GM23338 (cell line): ENCODE data around the gene ADCY4. TPM values are rescaled to one million over a fixed set of nuclear protein-coding genes. Genes with fewer than 3 reads are reported as not detected.

ENCODE experiments used
- ATAC-seq: fragments of 200-7000 bp; cut with Tn5 transposase; 3 replicates; pipeline ENCODE4 v1.9.1; 2020
- DNase-seq: peaks from one replicate; pipeline ENCODE4 v3.0.0-alpha.2; 2015; ENCODE audit warnings: low spot score
- H2AFZ ChIP-seq: fragments of 200-600 bp; sonication (generic); 2 replicates; pipeline ENCODE4 v1.8.0; 2016; ENCODE audit warnings: antibody characterized with exemption, mild to moderate bottlenecking, moderate library complexity
- H3F3A ChIP-seq: fragments of 200-600 bp; sonication (generic); replicated peaks from 2 replicates; pipeline ENCODE4 v1.8.0; 2017; ENCODE audit warnings: antibody characterized with exemption, mixed run types, low read depth
- H3K27ac ChIP-seq: fragments of 200-600 bp; sonication (generic); 2 replicates; pipeline ENCODE4 v1.6.1; 2016; ENCODE audit warnings: low read depth
- H3K27me3 ChIP-seq: fragments of 200-600 bp; sonication (generic); 2 replicates; pipeline ENCODE4 v1.8.0; 2016; ENCODE audit warnings: mild to moderate bottlenecking, mixed run types, moderate library complexity; ENCODE audit not compliant: insufficient read depth
- H3K36me3 ChIP-seq: fragments of 200-600 bp; sonication (generic); 2 replicates; pipeline ENCODE4 v1.8.0; 2016; ENCODE audit warnings: mild to moderate bottlenecking; ENCODE audit not compliant: insufficient read depth
- H3K4me1 ChIP-seq: fragments of 200-600 bp; sonication (generic); 2 replicates; pipeline ENCODE4 v1.8.0; 2016; ENCODE audit warnings: mild to moderate bottlenecking, moderate library complexity; ENCODE audit not compliant: insufficient read depth
- H3K4me2 ChIP-seq: fragments of 200-600 bp; sonication (generic); 2 replicates; pipeline ENCODE4 v1.7.1; 2017; ENCODE audit warnings: mixed run types
- H3K4me3 ChIP-seq: fragments of 200-600 bp; sonication (generic); 2 replicates; pipeline ENCODE4 v1.6.1; 2016; ENCODE audit warnings: mixed run types
- H3K79me2 ChIP-seq: fragments of 200-600 bp; sonication (generic); replicated peaks from 2 replicates; pipeline ENCODE4 v1.8.0; 2017; ENCODE audit warnings: mild to moderate bottlenecking; ENCODE audit not compliant: insufficient read depth
- H3K9me2 ChIP-seq: fragments of 200-600 bp; sonication (generic); 2 replicates; pipeline ENCODE4 v1.8.0; 2017; ENCODE audit not compliant: insufficient read depth
- H4K20me1 ChIP-seq: fragments of 200-600 bp; sonication (generic); replicated peaks from 2 replicates; pipeline ENCODE4 v1.8.0; 2017; ENCODE audit warnings: mild to moderate bottlenecking; ENCODE audit not compliant: insufficient read depth
- H3K27ac Mint-ChIP-seq: 2 replicates; pipeline ENCODE4 v1.8.0; 2020; ENCODE audit warnings: inconsistent platforms, mild to moderate bottlenecking, moderate library complexity, mixed read lengths
- H3K27me3 Mint-ChIP-seq: 3 replicates; pipeline ENCODE4 v1.8.0; 2022; ENCODE audit warnings: low read depth, mild to moderate bottlenecking, moderate library complexity, mixed read lengths, inconsistent platforms; ENCODE audit not compliant: insufficient read depth, poor library complexity
- H3K36me3 Mint-ChIP-seq: 3 replicates; pipeline ENCODE4 v1.8.0; 2021; ENCODE audit warnings: low read depth, mild to moderate bottlenecking, inconsistent platforms, moderate library complexity, mixed read lengths
- H3K4me1 Mint-ChIP-seq: 3 replicates; pipeline ENCODE4 v1.8.0; 2020; ENCODE audit warnings: mild to moderate bottlenecking, inconsistent platforms, mixed read lengths
- H3K4me3 Mint-ChIP-seq: 3 replicates; pipeline ENCODE4 v1.8.0; 2021; ENCODE audit warnings: moderate library complexity, mild to moderate bottlenecking, inconsistent platforms, mixed read lengths
- H3K9me3 Mint-ChIP-seq: 3 replicates; pipeline ENCODE4 v1.8.0; 2020; ENCODE audit warnings: moderate library complexity, mild to moderate bottlenecking, inconsistent platforms, mixed read lengths
- CREB1 ChIP-seq: fragments of 250-450 bp; sonication (Bioruptor Pico); IDR thresholded peaks from 2 replicates; pipeline ENCODE4 v1.5.0; 2020; ENCODE audit warnings: low read depth, mild to moderate bottlenecking, moderate library complexity
- CTCF ChIP-seq, 2 experiments: fragments of 200-600 bp in 1 of 2; sonication (generic) in 1 of 2; conservative IDR thresholded peaks; 2 replicates each; pipeline versions ENCODE4 v1.5.1 to v1.6.1; 2016 to 2017; ENCODE audit warnings: antibody characterized with exemption in 2 of 2, low read depth in 2 of 2, mild to moderate bottlenecking in 2 of 2, moderate library complexity in 1 of 2
- ETS1 ChIP-seq: IDR thresholded peaks from 2 replicates; pipeline ENCODE4 v1.6.1; 2016; ENCODE audit warnings: antibody characterized with exemption
- EZH2 ChIP-seq: fragments of 200-600 bp; sonication (generic); IDR thresholded peaks from one replicate; pipeline ENCODE4 v1.8.0; 2017; ENCODE audit warnings: antibody characterized with exemption, mild to moderate bottlenecking, low read depth; ENCODE audit not compliant: unreplicated experiment
- EZH2phosphoT487 ChIP-seq: fragments of 200-600 bp; sonication (generic); IDR thresholded peaks from one replicate; pipeline ENCODE4 v1.8.1; 2018; ENCODE audit warnings: antibody characterized with exemption; ENCODE audit not compliant: unreplicated experiment
- JUNB ChIP-seq: IDR thresholded peaks from one replicate; pipeline ENCODE4 v1.6.1; 2016; ENCODE audit warnings: antibody characterized with exemption; ENCODE audit not compliant: unreplicated experiment
- NANOG ChIP-seq: IDR thresholded peaks from 2 replicates; pipeline ENCODE4 v1.6.1; 2016; ENCODE audit warnings: antibody characterized with exemption, borderline replicate concordance
- POLR2AphosphoS5 ChIP-seq: IDR thresholded peaks from 2 replicates; pipeline ENCODE4 v1.6.1; 2016; ENCODE audit warnings: antibody characterized with exemption, low read depth
- REST ChIP-seq: IDR thresholded peaks from one replicate; pipeline ENCODE4 v1.6.1; 2018; ENCODE audit warnings: antibody characterized with exemption; ENCODE audit not compliant: unreplicated experiment
- STAT1 ChIP-seq: IDR thresholded peaks from one replicate; pipeline ENCODE4 v1.6.1; 2016; ENCODE audit warnings: antibody characterized with exemption; ENCODE audit not compliant: unreplicated experiment
- ZNF114 ChIP-seq: fragments of 250-450 bp; sonication (Bioruptor Pico); IDR thresholded peaks from 2 replicates; pipeline ENCODE4 v1.5.0; 2020; ENCODE audit warnings: mild to moderate bottlenecking, moderate library complexity
- ZNF331 ChIP-seq: fragments of 250-450 bp; sonication (Bioruptor Pico); IDR thresholded peaks from 2 replicates; pipeline ENCODE4 v1.5.0; 2020; ENCODE audit warnings: low read depth, mild to moderate bottlenecking, moderate library complexity
- ZNF462 ChIP-seq: fragments of 250-450 bp; sonication (Bioruptor Pico); IDR thresholded peaks from 2 replicates; pipeline ENCODE4 v1.5.0; 2020; ENCODE audit warnings: mild to moderate bottlenecking, moderate library complexity
- polyA plus RNA-seq: library from polyadenylated mRNA; unstranded; fragments of >200 nt; fragmentation: Nextera tagmentation; extraction: Ambion mirVana; gene quantifications from 2 replicates; pipeline ENCODE4 v1.2.1, GENCODE V29; 2016
- total RNA-seq: library from RNA; depleted of rRNA; stranded (reverse); fragments of >200 nt; shearing (Covaris generic); gene quantifications from 2 replicates; pipeline ENCODE4 v1.2.3, GENCODE V29; 2014

ADCY4 gene
- total and polyA plus RNA-seq, 2 experiments from 2014 or later, result 0.10 to 0.40 TPM

GRCh38 chr14:24329736-24330135, 5.1 kb downstream of the ADCY4 start:
- Histone ChIP-seq H3K4me2 (no peak overlapping the region), H4K20me1 (no peaks in the 10 kb centered on the region; the same call in 1 of the 2 replicates), H3K36me3 (no peaks in the 10 kb centered on the region), H3K4me1 (peaks cover 12% of the 10 kb centered on the region; the same call in 1 of the 2 replicates), H2AFZ (no peak overlapping the region), H3K9me2 (no peaks in the 10 kb centered on the region), H3F3A (0 out of 2 replicates have a peak, but pooled peaks cover 8% of the 10 kb centered on the region), H3K4me3 (no peak overlapping the region), H3K79me2 (no peaks in the 10 kb centered on the region), H3K27me3 (peaks cover 58% of the 10 kb centered on the region), H3K27ac (no peak overlapping the region)
- peaks cover 52% of the 10 kb centered on the region for H3K27me3 Mint-ChIP-seq
- H3K4me3 Mint-ChIP-seq, result no peak overlapping the region
- no peak for TF ChIP-seq CTCF (conservative IDR thresholded peaks at IDR 0.05; ENCODE audit: low read depth in 2 of 2)
- TF ChIP-seq NANOG, result no peak
- TF ChIP-seq ETS1, result no peak
- TF ChIP-seq STAT1, result no peak
- no peak for TF ChIP-seq ZNF462
- no peak for TF ChIP-seq JUNB
- no peak for TF ChIP-seq EZH2phosphoT487
- no peak for TF ChIP-seq EZH2
- no peak for TF ChIP-seq ZNF331 (CRISPR knock-in tag)
- no peak for TF ChIP-seq ZNF114 (CRISPR knock-in tag)
- no peak for TF ChIP-seq CREB1
- no peak for TF ChIP-seq REST
- TF ChIP-seq POLR2AphosphoS5, result no peak
- ATAC-seq (no peak), DNase-seq (no peak)
- H3K27ac Mint-ChIP-seq, result no peak overlapping the region
- peaks cover 9% of the 10 kb centered on the region for H3K4me1 Mint-ChIP-seq
- no peaks in the 10 kb centered on the region; the same call in 2 of the 3 replicates for H3K36me3 Mint-ChIP-seq
- no peaks in the 10 kb centered on the region; the same call in 2 of the 3 replicates for H3K9me3 Mint-ChIP-seq
